ENCODE measurements around the gene HIPK2.
"Not testable (repeated sequence)": the region's sequence is repeated elsewhere in the genome, so short reads cannot be mapped to it uniquely, and the experiment has no call there.

Gene HIPK2

GRCh38 chr7:139692723-139693122, 85.1 kb downstream of the HIPK2 start:
- no peak for DNase-seq

GRCh38 chr7:139691253-139691781, 86.5 kb downstream of the HIPK2 start:
- peak; percentile 14 for DNase-seq

- DNase-seq: no peak
Observed at GRCh38 chr7:139687980-139688632, 89.7 kb downstream of the HIPK2 start.

- no peak for DNase-seq
Observed at GRCh38 chr7:139687211-139687954, 90.4 kb downstream of the HIPK2 start.

- DNase-seq: no peak
Observed at GRCh38 chr7:139683137-139683921, 94.5 kb downstream of the HIPK2 start.

GRCh38 chr7:139682136-139683013, 95.4 kb downstream of the HIPK2 start:
- no peak for DNase-seq

GRCh38 chr7:139681812-139682135, 96.0 kb downstream of the HIPK2 start:
- no peak for DNase-seq

GRCh38 chr7:139681463-139681755, 96.4 kb downstream of the HIPK2 start:
- no peak for DNase-seq

GRCh38 chr7:139680676-139681462, 96.9 kb downstream of the HIPK2 start:
- DNase-seq: no peak

- DNase-seq: no peak
Observed at GRCh38 chr7:139679731-139680594, 97.8 kb downstream of the HIPK2 start.

GRCh38 chr7:139676390-139676789, 101.4 kb downstream of the HIPK2 start:
- no peak for DNase-seq

- peak; percentile 73 for DNase-seq
Observed at GRCh38 chr7:139675127-139676125, 102.4 kb downstream of the HIPK2 start.

GRCh38 chr7:139674752-139675126, 103.1 kb downstream of the HIPK2 start:
- no peak for DNase-seq

GRCh38 chr7:139674341-139674740, 103.5 kb downstream of the HIPK2 start:
- DNase-seq: peak; percentile 62

GRCh38 chr7:139673762-139674161, 104.0 kb downstream of the HIPK2 start:
- DNase-seq: no peak

GRCh38 chr7:139673230-139673629, 104.6 kb downstream of the HIPK2 start:
- no peak for DNase-seq

- no peak for DNase-seq
Observed at GRCh38 chr7:139671967-139672366, 105.8 kb downstream of the HIPK2 start.

GRCh38 chr7:139670662-139671061, 107.1 kb downstream of the HIPK2 start:
- DNase-seq: not testable (repeated sequence)

Measured in NCI-H446 treated with DMSO at 0.1 percent for 48 hours (cell line).